Sigmoid colon (tissue), 7 donors: ENCODE measurements around the gene PFKP. TPM values are rescaled to one million over a fixed set of nuclear protein-coding genes. Genes with fewer than 3 reads are reported as not detected.

ENCODE experiments used
- DNase-seq: peaks from one replicate; pipeline ENCODE4 v3.0.0-alpha.2; 2019
- H3K27ac ChIP-seq, 4 donors: fragments of 200-600 bp; sonication (generic); one replicate each; pipeline ENCODE4 v1.5.1; 2016 to 2019; ENCODE audit warnings: mild to moderate bottlenecking in 1 of 4
- H3K27me3 ChIP-seq, 3 donors: fragments of 200-600 bp; sonication (generic); one replicate each; pipeline ENCODE4 v1.5.1; 2019; ENCODE audit warnings: mild to moderate bottlenecking in 1 of 3
- H3K36me3 ChIP-seq, 4 donors: fragments of 200-600 bp; sonication (generic); one replicate each; pipeline ENCODE4 v1.5.1; 2016 to 2019
- H3K4me1 ChIP-seq, 4 donors: fragments of 200-600 bp; sonication (generic); one replicate each; pipeline ENCODE4 v1.5.1; 2017 to 2019
- H3K4me3 ChIP-seq, 4 donors: fragments of 200-600 bp; sonication (generic); one replicate each; pipeline ENCODE4 v1.5.1; 2017 to 2019; ENCODE audit warnings: mild to moderate bottlenecking in 2 of 4, moderate library complexity in 1 of 4
- H3K9me3 ChIP-seq, 4 donors: fragments of 200-600 bp in 3 of 4; sonication (generic) in 3 of 4; one replicate each; pipeline versions ENCODE4 v1.5.1 to v1.6.1; 2013 to 2019
- EP300 ChIP-seq, 4 donors: sonication (generic); formaldehyde crosslinking; IDR thresholded peaks; one replicate each; pipeline ENCODE4 v1.6.1; 2017; ENCODE audit warnings: antibody characterized with exemption in 4 of 4
- POLR2A ChIP-seq, 2 donors: fragments of 450-650 bp; IDR thresholded peaks; one replicate each; pipeline ENCODE4 v1.6.1; 2016; ENCODE audit warnings: antibody characterized with exemption in 2 of 2, mild to moderate bottlenecking in 2 of 2, moderate library complexity in 2 of 2
- POLR2AphosphoS5 ChIP-seq, 4 donors: sonication (generic); formaldehyde crosslinking; IDR thresholded peaks; one replicate each; pipeline ENCODE4 v1.6.1; 2017; ENCODE audit warnings: antibody characterized with exemption in 4 of 4
- WGBS, 2 donors: extraction: QIAGEN DNeasy Blood & Tissue Kit; methylation state at CpG; one replicate each; pipeline ENCODE4 v1.1.7; 2013; 5-methylcytosine and 5-hydroxymethylcytosine counted together
- intact Hi-C: fragments of 100-400 bp; cut with DNase I; formaldehyde crosslinking; loops from one replicate; pipeline ENCODE4 v1.15.1; 2023
- polyA plus RNA-seq, 3 donors: library from polyadenylated mRNA; stranded (reverse); fragments of 200-250 nt; gene quantifications; one replicate each; pipeline ENCODE4 v1.2.3, GENCODE V29; 2013
- total RNA-seq, 4 donors: library from RNA; depleted of rRNA; stranded (reverse); fragments of >200 nt; gene quantifications; one replicate each; pipeline ENCODE4 v1.1.0, GENCODE V29; 2016
- TF ChIP-seq, protein P1 (sequence below), 4 experiments: fragments of 450-650 bp in 3 of 4; fragments of 200-600 bp in 1 of 4; IDR thresholded peaks; one replicate each; pipeline ENCODE4 v1.5.1; 2016 to 2019; ENCODE audit warnings: antibody characterized with exemption in 4 of 4, mild to moderate bottlenecking in 3 of 4, moderate library complexity in 2 of 4
- donor health status: healthy with polysubstance abuse.
- donor health status: Bipolar disorder and iron deficiency.
- donor health status: healthy.

The PFKP gene
- total and polyA plus RNA-seq, 7 donors = 26.4 to 105 (median 46.0) TPM

DNA sequence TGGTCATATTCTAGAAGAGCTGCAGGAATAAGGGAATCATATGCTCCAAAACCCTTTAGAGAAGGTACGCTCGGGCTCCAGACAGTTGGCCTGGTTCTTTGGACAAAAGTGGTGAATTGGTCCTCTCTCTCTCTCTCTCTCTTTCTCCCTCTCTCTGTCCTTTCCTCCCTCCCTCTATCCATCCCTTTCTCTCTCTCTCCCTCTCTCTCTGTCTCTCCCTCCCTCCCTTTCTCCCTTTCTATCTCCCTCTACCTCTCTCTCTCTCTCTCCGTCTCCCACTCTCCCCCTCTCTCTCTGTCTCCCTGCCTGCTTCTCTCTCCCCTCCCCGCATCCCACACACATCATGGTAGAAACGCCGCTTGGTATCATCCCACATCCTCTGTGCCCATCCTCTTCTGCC is 19.8 kb upstream of the PFKP start:
- H3K9me3 ChIP-seq = no peaks in the 10 kb centered on the region
- TF ChIP-seq POLR2AphosphoS5 (IDR thresholded peaks at IDR 0.05) (no peak), EP300 (IDR thresholded peaks at IDR 0.05) (no peak), POLR2A (IDR thresholded peaks at IDR 0.05) (no peak)
- TF ChIP-seq, protein P1, sequence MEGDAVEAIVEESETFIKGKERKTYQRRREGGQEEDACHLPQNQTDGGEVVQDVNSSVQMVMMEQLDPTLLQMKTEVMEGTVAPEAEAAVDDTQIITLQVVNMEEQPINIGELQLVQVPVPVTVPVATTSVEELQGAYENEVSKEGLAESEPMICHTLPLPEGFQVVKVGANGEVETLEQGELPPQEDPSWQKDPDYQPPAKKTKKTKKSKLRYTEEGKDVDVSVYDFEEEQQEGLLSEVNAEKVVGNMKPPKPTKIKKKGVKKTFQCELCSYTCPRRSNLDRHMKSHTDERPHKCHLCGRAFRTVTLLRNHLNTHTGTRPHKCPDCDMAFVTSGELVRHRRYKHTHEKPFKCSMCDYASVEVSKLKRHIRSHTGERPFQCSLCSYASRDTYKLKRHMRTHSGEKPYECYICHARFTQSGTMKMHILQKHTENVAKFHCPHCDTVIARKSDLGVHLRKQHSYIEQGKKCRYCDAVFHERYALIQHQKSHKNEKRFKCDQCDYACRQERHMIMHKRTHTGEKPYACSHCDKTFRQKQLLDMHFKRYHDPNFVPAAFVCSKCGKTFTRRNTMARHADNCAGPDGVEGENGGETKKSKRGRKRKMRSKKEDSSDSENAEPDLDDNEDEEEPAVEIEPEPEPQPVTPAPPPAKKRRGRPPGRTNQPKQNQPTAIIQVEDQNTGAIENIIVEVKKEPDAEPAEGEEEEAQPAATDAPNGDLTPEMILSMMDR (IDR thresholded peaks at IDR 0.05) = no peak
- intact Hi-C loops = no loop called here

DNA sequence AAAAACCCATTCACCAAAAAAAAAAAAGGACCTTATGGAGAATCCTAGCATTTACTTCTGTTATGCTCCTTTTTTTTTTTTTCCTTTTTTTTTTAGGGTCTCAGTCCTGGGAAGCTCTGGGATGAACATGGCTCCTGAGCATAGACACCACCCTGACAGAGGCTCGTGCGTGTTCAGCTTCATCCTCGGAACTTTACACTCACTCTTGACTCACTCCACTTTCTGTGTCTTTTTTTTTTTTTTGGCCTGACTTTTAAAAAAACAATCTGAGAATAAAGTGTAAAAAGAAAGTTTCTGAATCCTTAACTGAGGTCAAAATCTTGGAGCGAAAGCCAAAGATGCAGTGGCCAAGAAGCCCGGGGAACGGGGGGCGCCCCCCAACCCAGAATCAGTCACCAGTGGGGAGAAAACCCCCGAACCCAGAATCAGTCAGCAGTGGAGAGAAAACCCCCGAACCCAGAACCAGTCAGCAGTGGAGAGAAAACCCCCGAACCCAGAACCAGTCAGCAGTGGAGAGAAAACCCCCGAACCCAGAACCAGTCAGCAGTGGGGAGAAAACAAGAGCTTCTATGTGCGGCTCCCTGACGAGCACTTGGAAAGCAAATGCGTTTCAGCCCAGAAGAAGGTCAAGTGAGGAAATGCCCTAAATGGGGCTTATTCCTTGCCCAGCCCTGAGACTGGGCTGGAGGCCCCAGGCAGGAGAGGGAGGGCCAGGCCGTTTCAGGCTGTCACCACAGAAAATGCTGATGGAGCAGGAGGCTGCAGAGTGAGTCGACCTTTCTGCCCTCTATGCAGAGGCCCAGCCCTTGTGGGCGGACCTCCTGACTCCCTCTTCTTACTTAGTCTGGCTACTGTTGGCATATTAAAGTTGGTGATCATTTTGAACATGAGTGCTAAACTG is 19.0 kb upstream of the PFKP start:
- H3K27ac ChIP-seq = peak overlapping the region; percentile 79 to 93 (median 82)
- no peaks in the 10 kb centered on the region for H3K27me3 ChIP-seq
- no peak overlapping the region for H3K4me3 ChIP-seq
- DNase-seq = no peak
- H3K36me3 ChIP-seq = no peaks in the 10 kb centered on the region
- TF ChIP-seq, protein P1 (IDR thresholded peaks at IDR 0.05) = no peak
- peak in 3 of 4 donors; percentile 13 to 57 (median 26) for TF ChIP-seq POLR2AphosphoS5 (IDR thresholded peaks at IDR 0.05)
- no peaks in the 10 kb centered on the region for H3K9me3 ChIP-seq
- intact Hi-C loops = no loop called here
- 70 to 81% methylated on average over 17 of the region's 17 CpGs for WGBS, 2 donors
- peaks cover 0 to 43% (median 38%) of the 10 kb centered on the region in 4 donors for H3K4me1 ChIP-seq

More for the DNA sequence above, 19.8 kb upstream of the PFKP start:
- DNase-seq = no peak
- Histone ChIP-seq H3K36me3 (no peaks in the 10 kb centered on the region), H3K27ac (peak overlapping the region; percentile 79 to 93 (median 82)), H3K4me3 (no peak overlapping the region), H3K27me3 (no peaks in the 10 kb centered on the region), H3K4me1 (peaks cover 0 to 43% (median 38%) of the 10 kb centered on the region in 4 donors)
- 75 to 91% methylated on average over 6 of the region's 6 CpGs for WGBS, 2 donors

DNA sequence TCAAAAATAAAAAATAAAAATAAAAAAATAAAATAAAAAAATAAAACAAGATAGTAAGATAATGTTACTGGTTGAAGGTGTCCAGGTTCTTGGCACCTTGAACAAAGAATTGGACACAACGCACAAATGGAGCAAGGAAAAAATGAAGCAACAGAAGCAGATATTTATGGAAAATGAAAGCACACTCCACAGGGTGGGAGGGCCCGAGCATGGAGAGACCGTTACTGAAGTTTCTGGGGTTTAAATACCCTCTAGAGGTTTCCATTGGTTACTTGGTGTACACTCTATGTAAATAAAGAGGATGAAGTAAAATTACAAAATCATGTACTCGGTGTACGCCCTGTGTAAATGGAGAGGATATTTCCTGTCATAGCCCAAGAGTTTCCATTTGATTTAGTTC is 15.7 kb upstream of the PFKP start:
- 67 to 69% methylated on average over 5 of the region's 5 CpGs for WGBS, 2 donors
- Histone ChIP-seq H3K4me1 (peaks cover 0 to 31% (median 24%) of the 10 kb centered on the region in 4 donors), H3K36me3 (no peaks in the 10 kb centered on the region), H3K9me3 (no peaks in the 10 kb centered on the region), H3K4me3 (no peak overlapping the region), H3K27me3 (no peaks in the 10 kb centered on the region), H3K27ac (peak overlapping the region in 2 of 4 donors; percentile 7 to 63)
- DNase-seq = no peak
- intact Hi-C loops = no loop called here
- TF ChIP-seq POLR2AphosphoS5 (IDR thresholded peaks at IDR 0.05) = peak in 1 of 4 donors; percentile 25
- TF ChIP-seq, protein P1 (IDR thresholded peaks at IDR 0.05) = no peak

DNA sequence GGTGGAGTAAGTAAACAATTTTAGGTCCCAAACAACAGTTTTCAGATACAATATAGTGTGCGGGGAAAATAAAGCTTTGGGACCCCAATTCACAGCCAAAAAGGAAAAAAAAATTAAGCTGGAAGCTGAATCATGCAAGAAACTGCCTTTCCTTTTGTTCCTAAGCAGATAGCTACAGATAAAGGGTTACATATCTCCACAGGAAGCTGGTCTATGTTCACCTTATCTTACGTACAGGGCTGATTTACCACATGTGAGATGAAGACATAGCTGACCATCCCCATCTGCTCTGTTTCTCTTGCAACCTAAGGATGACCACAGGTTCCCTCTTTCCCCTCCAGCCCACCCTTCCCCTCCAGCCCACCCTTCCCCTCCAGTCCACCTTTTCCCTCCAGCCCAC is 14.2 kb upstream of the PFKP start:
- TF ChIP-seq POLR2A (IDR thresholded peaks at IDR 0.05) (no peak), EP300 (IDR thresholded peaks at IDR 0.05) (no peak), POLR2AphosphoS5 (IDR thresholded peaks at IDR 0.05) (no peak)
- TF ChIP-seq, protein P1 (IDR thresholded peaks at IDR 0.05) = no peak
- H3K27me3 ChIP-seq = no peaks in the 10 kb centered on the region
- H3K36me3 ChIP-seq = no peaks in the 10 kb centered on the region
- H3K4me1 ChIP-seq = peaks cover 0 to 19% (median 11%) of the 10 kb centered on the region in 4 donors
- H3K9me3 ChIP-seq = no peaks in the 10 kb centered on the region
- intact Hi-C loops = no loop called here
- no peak for DNase-seq
- no peak overlapping the region for H3K4me3 ChIP-seq
- WGBS, 2 donors = 83 to 85% methylated on average over 2 of the region's 2 CpGs
- peak overlapping the region in 2 of 4 donors; percentile 7 to 63 for H3K27ac ChIP-seq
